Measurements from ENCODE around the gene ARID1B.

DNA sequence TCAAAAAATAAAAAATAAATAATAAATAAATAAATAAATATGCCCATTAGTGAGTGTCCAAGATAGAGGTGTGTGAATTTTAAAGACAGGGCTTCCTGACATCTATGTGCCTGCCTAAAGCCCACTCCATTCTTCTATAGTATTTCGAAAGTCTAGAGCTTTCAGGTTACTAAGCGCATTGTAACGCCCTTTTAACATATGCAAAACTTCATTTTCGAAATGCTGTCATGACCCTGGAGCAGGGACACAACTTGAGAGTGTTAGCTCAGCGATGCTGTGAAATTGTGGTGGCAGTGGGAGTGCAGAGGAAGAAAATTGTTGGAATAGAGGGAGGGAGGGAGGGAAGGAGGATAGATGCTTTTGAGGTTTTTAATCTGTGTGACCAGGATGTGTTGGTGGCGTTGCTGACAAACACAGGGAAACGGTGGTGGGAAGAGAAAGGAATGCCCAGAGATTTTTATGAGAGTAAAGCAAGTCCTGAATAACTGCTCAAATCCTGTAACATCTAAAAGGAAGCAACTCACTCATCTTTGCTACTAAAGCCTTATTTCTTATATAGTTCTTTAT, 169.3 kb downstream of the ARID1B start:
- TF ChIP-seq, protein P1, sequence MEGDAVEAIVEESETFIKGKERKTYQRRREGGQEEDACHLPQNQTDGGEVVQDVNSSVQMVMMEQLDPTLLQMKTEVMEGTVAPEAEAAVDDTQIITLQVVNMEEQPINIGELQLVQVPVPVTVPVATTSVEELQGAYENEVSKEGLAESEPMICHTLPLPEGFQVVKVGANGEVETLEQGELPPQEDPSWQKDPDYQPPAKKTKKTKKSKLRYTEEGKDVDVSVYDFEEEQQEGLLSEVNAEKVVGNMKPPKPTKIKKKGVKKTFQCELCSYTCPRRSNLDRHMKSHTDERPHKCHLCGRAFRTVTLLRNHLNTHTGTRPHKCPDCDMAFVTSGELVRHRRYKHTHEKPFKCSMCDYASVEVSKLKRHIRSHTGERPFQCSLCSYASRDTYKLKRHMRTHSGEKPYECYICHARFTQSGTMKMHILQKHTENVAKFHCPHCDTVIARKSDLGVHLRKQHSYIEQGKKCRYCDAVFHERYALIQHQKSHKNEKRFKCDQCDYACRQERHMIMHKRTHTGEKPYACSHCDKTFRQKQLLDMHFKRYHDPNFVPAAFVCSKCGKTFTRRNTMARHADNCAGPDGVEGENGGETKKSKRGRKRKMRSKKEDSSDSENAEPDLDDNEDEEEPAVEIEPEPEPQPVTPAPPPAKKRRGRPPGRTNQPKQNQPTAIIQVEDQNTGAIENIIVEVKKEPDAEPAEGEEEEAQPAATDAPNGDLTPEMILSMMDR (IDR thresholded peaks at IDR 0.05): no peak
- no peak for TF ChIP-seq POLR2A (IDR thresholded peaks at IDR 0.05)
